ENCODE data around the gene SDF2L1. TPM values are rescaled to one million over a fixed set of nuclear protein-coding genes. Genes with fewer than 3 reads are reported as not detected.
A peak's percentile ranks its signal among the peaks of the same experiment; 100 is the strongest.

Gene SDF2L1
- total and polyA plus RNA-seq, 2 of the 13 experiments (the other 11 are each of a cell fraction or from before 2014, with no cell fraction given), result 18.0 to 57.4 TPM

DNA sequence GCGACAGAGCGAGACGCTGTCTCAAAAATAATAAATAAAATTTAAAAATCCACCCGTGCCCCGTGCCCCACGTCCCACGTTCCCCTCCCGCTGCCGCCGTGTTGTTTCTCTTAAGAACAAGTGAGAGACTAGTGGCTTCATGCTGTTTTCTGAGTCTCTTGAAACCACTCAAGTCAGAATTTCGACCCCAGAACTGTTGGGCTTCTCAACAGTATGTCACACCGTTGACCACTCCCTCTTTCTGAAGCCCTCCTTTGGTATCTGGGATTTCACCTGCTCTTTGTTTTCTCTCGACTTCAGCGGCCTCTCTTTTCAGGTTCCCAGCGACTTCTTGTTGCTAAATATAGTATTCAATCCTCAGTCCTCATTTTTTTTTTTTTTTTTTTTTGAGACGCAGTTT lies 24.7 kb downstream of the SDF2L1 start:
- 48% methylated on average over 16 of the region's 16 CpGs for WGBS (ENCODE audit: low lambda C conversion rate)
- Histone ChIP-seq H2AFZ (ENCODE audit: low read length) (no peak overlapping the region), H3K27ac (ENCODE audit: extremely low read length, insufficient read depth, low read length) (peak overlapping the region; percentile 99), H3K36me3 (replicated peaks in 1 of 2; ENCODE audit: control insufficient read depth in 1 of 2, insufficient read depth in 2 of 2, low read length in 2 of 2) (peaks cover 5 to 20% of the 10 kb centered on the region in 2 experiments; a peak in 4 of 5 replicates), H3K79me2 (ENCODE audit: insufficient read depth, low read length) (peaks cover 12% of the 10 kb centered on the region), H3K9me3 (ENCODE audit: low read length) (no peaks in the 10 kb centered on the region), H3K9ac (ENCODE audit: insufficient read depth, low read depth, low read length) (peak overlapping the region; percentile 89), H4K20me1 (ENCODE audit: insufficient read depth, low read length) (no peaks in the 10 kb centered on the region; the same call in 1 of the 2 replicates), H3K4me1 (ENCODE audit: insufficient read depth, low read length) (peaks cover 16% of the 10 kb centered on the region), H3K4me2 (ENCODE audit: low read depth, low read length) (peak overlapping the region; percentile 88), H3K4me3 (replicated peaks in 1 of 3; ENCODE audit: insufficient read depth in 1 of 3, low read depth in 2 of 3, low read length in 3 of 3) (peak overlapping the region; percentile 70 to 92 (median 87); a peak in 5 of 6 replicates), H3K27me3 (ENCODE audit: control insufficient read depth in 1 of 2, insufficient read depth in 2 of 2, low read length in 2 of 2) (no peaks in the 10 kb centered on the region)
- no peak for ATAC-seq
- in situ Hi-C loops (cut with HindIII; ENCODE audit: extremely low pct_ligation_motif_present, low pct_unique_long_range_greater_than_20kb), result loop anchor here (10.0 kb wide), 1 partner anchor 48 kb away; no protein-coding TSS in a partner anchor
- POLR2A ChIA-PET, result interaction anchor here (0.6 to 4.1 kb wide), 8 partner anchors 9 to 191 kb away, joined by 3 to 27 read pairs (median 6); partner anchors contain the start of genes CCDC116, SDF2L1 and YPEL1
- CTCF ChIA-PET (ENCODE audit: low intra/inter-chr PET ratio, low total read pairs), result no interaction called here
- no TSS peak for BruUV-seq (replicated peaks)
- DNase-seq (ENCODE audit: low spot score), result no peak
- 0 out of 2 replicates have a peak, but pooled peaks have one; percentile 33 for TF ChIP-seq ZNF770 (CRISPR knock-in tag; IDR thresholded peaks at IDR 0.05)
- TF ChIP-seq, protein P1, sequence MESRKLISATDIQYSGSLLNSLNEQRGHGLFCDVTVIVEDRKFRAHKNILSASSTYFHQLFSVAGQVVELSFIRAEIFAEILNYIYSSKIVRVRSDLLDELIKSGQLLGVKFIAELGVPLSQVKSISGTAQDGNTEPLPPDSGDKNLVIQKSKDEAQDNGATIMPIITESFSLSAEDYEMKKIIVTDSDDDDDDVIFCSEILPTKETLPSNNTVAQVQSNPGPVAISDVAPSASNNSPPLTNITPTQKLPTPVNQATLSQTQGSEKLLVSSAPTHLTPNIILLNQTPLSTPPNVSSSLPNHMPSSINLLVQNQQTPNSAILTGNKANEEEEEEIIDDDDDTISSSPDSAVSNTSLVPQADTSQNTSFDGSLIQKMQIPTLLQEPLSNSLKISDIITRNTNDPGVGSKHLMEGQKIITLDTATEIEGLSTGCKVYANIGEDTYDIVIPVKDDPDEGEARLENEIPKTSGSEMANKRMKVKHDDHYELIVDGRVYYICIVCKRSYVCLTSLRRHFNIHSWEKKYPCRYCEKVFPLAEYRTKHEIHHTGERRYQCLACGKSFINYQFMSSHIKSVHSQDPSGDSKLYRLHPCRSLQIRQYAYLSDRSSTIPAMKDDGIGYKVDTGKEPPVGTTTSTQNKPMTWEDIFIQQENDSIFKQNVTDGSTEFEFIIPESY (CRISPR knock-in tag; IDR thresholded peaks at IDR 0.05), result no peak
- no peak for FAIRE-seq
- intact Hi-C loops (cut with micrococcal nuclease; ENCODE audit: unreplicated experiment), result no loop called here

GRCh38 chr22:21669026-21669425 lies 26.9 kb downstream of the SDF2L1 start:
- ChIA-PET POLR2A (interaction anchor here (4.1 kb wide), 1 partner anchor 9 kb away, joined by 27 read pairs; no protein-coding TSS in a partner anchor), CTCF (ENCODE audit: low intra/inter-chr PET ratio, low total read pairs) (no interaction called here)
- Histone ChIP-seq H3K4me3 (replicated peaks in 1 of 3; ENCODE audit: insufficient read depth in 1 of 3, low read depth in 2 of 3, low read length in 3 of 3) (no peak overlapping the region), H3K79me2 (ENCODE audit: insufficient read depth, low read length) (peaks cover 12% of the 10 kb centered on the region), H2AFZ (ENCODE audit: low read length) (no peak overlapping the region), H3K27me3 (ENCODE audit: control insufficient read depth in 1 of 2, insufficient read depth in 2 of 2, low read length in 2 of 2) (no peaks in the 10 kb centered on the region), H4K20me1 (ENCODE audit: insufficient read depth, low read length) (no peaks in the 10 kb centered on the region; the same call in 1 of the 2 replicates), H3K4me1 (ENCODE audit: insufficient read depth, low read length) (peaks cover 20% of the 10 kb centered on the region), H3K36me3 (replicated peaks in 1 of 2; ENCODE audit: control insufficient read depth in 1 of 2, insufficient read depth in 2 of 2, low read length in 2 of 2) (peaks cover 17 to 42% of the 10 kb centered on the region in 2 experiments), H3K27ac (ENCODE audit: extremely low read length, insufficient read depth, low read length) (no peak overlapping the region), H3K9ac (ENCODE audit: insufficient read depth, low read depth, low read length) (no peak overlapping the region), H3K9me3 (ENCODE audit: low read length) (no peaks in the 10 kb centered on the region), H3K4me2 (ENCODE audit: low read depth, low read length) (no peak overlapping the region)
- ATAC-seq, result no peak
- 96% methylated on average over 9 of the region's 9 CpGs for WGBS (ENCODE audit: low lambda C conversion rate)
- no peak for DNase-seq (ENCODE audit: low spot score)
- no TSS peak for BruUV-seq (replicated peaks)
- intact Hi-C loops (cut with micrococcal nuclease; ENCODE audit: unreplicated experiment), result no loop called here
- FAIRE-seq, result no peak
- in situ Hi-C loops (cut with HindIII; ENCODE audit: extremely low pct_ligation_motif_present, low pct_unique_long_range_greater_than_20kb), result loop anchor here (10.0 kb wide), 1 partner anchor 46 kb away; no protein-coding TSS in a partner anchor
- TF ChIP-seq ZNF251 (CRISPR knock-in tag; IDR thresholded peaks at IDR 0.05) (no peak), PRDM15 (CRISPR knock-in tag; IDR thresholded peaks at IDR 0.05) (no peak), NCOA2 (CRISPR knock-in tag; IDR thresholded peaks at IDR 0.05) (no peak), ZMYM2 (CRISPR knock-in tag; IDR thresholded peaks at IDR 0.05) (no peak), DR1 (CRISPR knock-in tag; IDR thresholded peaks at IDR 0.05) (no peak), ZNF564 (CRISPR knock-in tag; IDR thresholded peaks at IDR 0.05) (no peak)
- TF ChIP-seq, protein P2, sequence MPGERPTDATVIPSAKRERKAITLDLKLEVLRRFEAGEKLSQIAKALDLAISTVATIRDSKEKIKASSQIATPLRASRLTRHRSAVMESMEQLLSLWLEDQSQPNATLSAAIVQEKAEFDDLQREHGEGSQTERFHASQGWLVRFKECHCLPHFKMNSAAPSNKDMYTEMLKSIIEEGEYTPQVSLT (CRISPR knock-in tag; IDR thresholded peaks at IDR 0.05; ENCODE audit: borderline replicate concordance, low read depth), result no peak
